GM12878 (cell line): ENCODE data around the gene C18orf54. TPM values are rescaled to one million over a fixed set of nuclear protein-coding genes. Genes with fewer than 3 reads are reported as not detected.

Source experiments
- ATAC-seq: fragments of 200-7000 bp; cut with Tn5 transposase; 3 replicates; pipeline ENCODE4 v1.9.1; 2020; ENCODE audit warnings: mild to moderate bottlenecking, moderate library complexity
- BruUV-seq: library from RNA; stranded (reverse); fragments of 400-500 nt; replicated peaks from 2 replicates; lab custom pipeline; 2021; lab: Mats Ljungman, UMichigan
- CTCF ChIA-PET: fragments of 300-600 bp; sonication (Branson Sonifier 250); formaldehyde crosslinking; extraction: SDS; loops from one replicate; lab custom pipeline; 2021; ENCODE audit warnings: inconsistent platforms; lab: Yijun Ruan, JAX
- POLR2A ChIA-PET: fragments of 350-600 bp; formaldehyde crosslinking; extraction: SDS; loops from one replicate; lab custom pipeline; 2021; ENCODE audit warnings: inconsistent platforms; lab: Charles Lee
- RAD21 ChIA-PET: fragments of 300-600 bp; sonication (Branson Sonifier 250); formaldehyde crosslinking; loops from one replicate; lab custom pipeline; 2023; ENCODE audit warnings: antibody characterized with exemption; ENCODE audit not compliant: unreplicated experiment; lab: Charles Lee
- SMC1A ChIA-PET: fragments of 300-600 bp; sonication (Branson Sonifier 250); formaldehyde crosslinking; loops from one replicate; lab custom pipeline; 2023; ENCODE audit not compliant: unreplicated experiment, uncharacterized antibody; lab: Charles Lee
- DNase-seq: peaks from one replicate; pipeline ENCODE4 v3.0.0-alpha.2; 2011; ENCODE audit warnings: low read depth, low spot score
- FAIRE-seq: peaks from 3 replicates; lab custom pipeline; 2011; peaks lifted over from hg19 to GRCh38; lab: Jason Lieb, UNC
- H2AFZ ChIP-seq: 2 replicates; pipeline ENCODE4 v1.6.0; 2011; ENCODE audit warnings: low read depth, low read length, control low read depth; ENCODE audit not compliant: control insufficient read depth
- H3K27ac ChIP-seq: 2 replicates; pipeline ENCODE4 v1.5.1; 2011; ENCODE audit warnings: control low read depth; ENCODE audit not compliant: control insufficient read depth, insufficient read depth
- H3K27me3 ChIP-seq, 2 experiments: replicated peaks in 1 of 2; 2 replicates each; pipeline versions ENCODE4 v1.6.0 to v1.6.1; 2011; ENCODE audit warnings: low read length in 1 of 2; ENCODE audit not compliant: control insufficient read depth in 2 of 2, insufficient read depth in 2 of 2
- H3K36me3 ChIP-seq, 2 experiments: 2 replicates each; pipeline ENCODE4 v1.5.1; 2011; ENCODE audit warnings: low read length in 1 of 2; ENCODE audit not compliant: control insufficient read depth in 2 of 2, insufficient read depth in 2 of 2
- H3K4me1 ChIP-seq: 2 replicates; pipeline ENCODE4 v1.6.1; 2011; ENCODE audit warnings: mild to moderate bottlenecking, low read length, moderate library complexity, mixed read lengths; ENCODE audit not compliant: control insufficient read depth, insufficient read depth
- H3K4me2 ChIP-seq: 2 replicates; pipeline ENCODE4 v1.6.0; 2011; ENCODE audit warnings: control low read depth; ENCODE audit not compliant: control insufficient read depth, insufficient read depth
- H3K4me3 ChIP-seq: fragments of 200-600 bp; sonication (generic); 2 replicates; pipeline ENCODE4 v1.5.1; 2016
- H3K79me2 ChIP-seq: 2 replicates; pipeline ENCODE4 v1.6.0; 2011; ENCODE audit warnings: low read length; ENCODE audit not compliant: control insufficient read depth, insufficient read depth
- H3K9ac ChIP-seq: 2 replicates; pipeline ENCODE4 v1.8.0; 2011; ENCODE audit warnings: low read length, control low read depth, mixed read lengths; ENCODE audit not compliant: control insufficient read depth, insufficient read depth
- H3K9me3 ChIP-seq: replicated peaks from 3 replicates; pipeline ENCODE4 v1.5.1; 2011; ENCODE audit warnings: mild to moderate bottlenecking, low read length; ENCODE audit not compliant: control insufficient read depth, insufficient read depth
- H4K20me1 ChIP-seq: 2 replicates; pipeline ENCODE4 v1.6.0; 2011; ENCODE audit not compliant: control insufficient read depth, insufficient read depth
- BHLHE40 ChIP-seq, 2 experiments: fragments of 450-650 bp in 1 of 2; IDR thresholded peaks; 2 replicates each; pipeline ENCODE4 v1.6.1; 2011 to 2017; ENCODE audit warnings: low read depth in 2 of 2, borderline replicate concordance in 1 of 2, improper control_type of control experiment in 1 of 2, low read length in 1 of 2, mild to moderate bottlenecking in 1 of 2
- ELK1 ChIP-seq: IDR thresholded peaks from 2 replicates; pipeline ENCODE4 v1.6.1; 2012; ENCODE audit warnings: low read depth, low read length, improper control_type of control experiment
- GABPA ChIP-seq: IDR thresholded peaks from 2 replicates; pipeline ENCODE4 v1.6.1; 2014; ENCODE audit warnings: antibody characterized with exemption, low read depth, mild to moderate bottlenecking, inconsistent platforms
- ZBTB4 ChIP-seq: fragments of 450-650 bp; formaldehyde crosslinking; IDR thresholded peaks from 2 replicates; pipeline ENCODE4 v1.4.0; 2022; ENCODE audit warnings: mild to moderate bottlenecking, moderate library complexity
- WGBS: methylation state at CpG from one replicate; pipeline ENCODE4 v1.1.6; 2016; ENCODE audit warnings: low lambda C conversion rate; ENCODE audit not compliant: insufficient replicate concordance, insufficient coverage; ENCODE audit errors: missing lambda C conversion rate; 5-methylcytosine and 5-hydroxymethylcytosine counted together
- in situ Hi-C: fragments of 300-500 bp; cut with MboI; formaldehyde crosslinking; loops from 9 replicates; pipeline ENCODE4 v1.14.3; 2018; ENCODE audit warnings: mixed read lengths
- intact Hi-C: fragments of 100-400 bp; cut with micrococcal nuclease; formaldehyde crosslinking; loops from one replicate; pipeline ENCODE4 v1.14.2; 2022; ENCODE audit not compliant: unreplicated experiment
- polyA plus RNA-seq, 11 experiments: library from polyadenylated mRNA; depleted of rRNA in 4 of 11; unstranded in 6 of 11; stranded (reverse) in 5 of 11; fragments of >200 nt; fragmentation: Nextera tagmentation in 4 of 11; fragmentation: Illumina TruSeq in 1 of 11; extraction: Ambion mirVana in 4 of 11; extraction: Trizol in 1 of 11; gene quantifications; 1 replicate in 1 of 11; 2 replicates in 10 of 11; pipeline versions ENCODE4 v1.2.1 to v1.2.3, GENCODE V29; 2011 to 2016; ENCODE audit warnings: inconsistent platforms in 2 of 11, missing spikeins in 2 of 11, low read depth in 1 of 11
- total RNA-seq, 4 experiments: library from RNA; depleted of rRNA in 3 of 4; stranded (reverse); fragments of >200 nt in 3 of 4; fragmentation: Illumina TruSeq in 1 of 4; extraction: Trizol in 1 of 4; gene quantifications; 2 replicates each; pipeline versions ENCODE4 v1.2.1 to v1.2.3, GENCODE V29; 2013 to 2021
- TF ChIP-seq, protein P1 (sequence below): IDR thresholded peaks from 2 replicates; pipeline ENCODE4 v1.6.1; 2012; ENCODE audit warnings: low read depth, low read length, improper control_type of control experiment

Gene C18orf54
- total and polyA plus RNA-seq, 10 of the 15 experiments (the other 5 are each of a cell fraction or from before 2014, with no cell fraction given): 1.2 to 7.6 (median 2.8) TPM

DNA sequence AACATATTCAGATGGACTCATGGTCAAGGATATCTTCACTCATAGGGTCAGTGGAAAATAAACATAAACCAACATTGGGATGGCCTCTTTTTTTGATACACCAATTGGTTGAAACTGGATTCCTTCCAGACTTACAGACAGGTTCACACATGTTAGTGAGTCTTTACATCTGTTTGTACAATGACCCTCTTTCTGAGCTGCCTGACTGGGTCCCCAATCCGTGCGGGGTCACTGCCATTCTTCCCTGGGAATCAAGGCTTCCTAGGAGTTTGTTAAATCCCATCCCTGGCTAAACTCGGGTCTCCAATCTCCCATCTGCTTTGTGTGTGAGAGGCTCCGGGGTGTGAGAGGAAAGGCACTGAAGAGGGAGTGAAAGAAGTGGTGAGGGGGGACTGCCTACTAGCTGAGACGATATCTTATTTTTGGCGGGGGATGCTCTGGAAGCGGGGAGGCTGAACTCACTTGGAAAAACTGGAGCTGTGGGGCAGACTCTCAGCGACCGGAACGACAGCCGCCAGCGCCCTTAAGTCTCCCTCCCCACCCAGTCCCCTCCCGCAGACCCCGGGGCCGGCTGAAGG is 535 bp upstream of the C18orf54 start:
- in situ Hi-C loops (loop anchor here (10.0 kb wide), 1 partner anchor 132 kb away; the partner anchor contains the start of gene MBD2), intact Hi-C loops (loop anchor here (1.0 kb wide), 2 partner anchors 72 to 133 kb away; partner anchors contain the start of gene MBD2)
- no peak for TF ChIP-seq GABPA
- no peak for TF ChIP-seq ZBTB4 (CRISPR knock-in tag)
- no peak for TF ChIP-seq ELK1
- TF ChIP-seq, protein P1, sequence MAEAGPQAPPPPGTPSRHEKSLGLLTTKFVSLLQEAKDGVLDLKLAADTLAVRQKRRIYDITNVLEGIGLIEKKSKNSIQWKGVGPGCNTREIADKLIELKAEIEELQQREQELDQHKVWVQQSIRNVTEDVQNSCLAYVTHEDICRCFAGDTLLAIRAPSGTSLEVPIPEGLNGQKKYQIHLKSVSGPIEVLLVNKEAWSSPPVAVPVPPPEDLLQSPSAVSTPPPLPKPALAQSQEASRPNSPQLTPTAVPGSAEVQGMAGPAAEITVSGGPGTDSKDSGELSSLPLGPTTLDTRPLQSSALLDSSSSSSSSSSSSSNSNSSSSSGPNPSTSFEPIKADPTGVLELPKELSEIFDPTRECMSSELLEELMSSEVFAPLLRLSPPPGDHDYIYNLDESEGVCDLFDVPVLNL: no peak
- no peak for TF ChIP-seq BHLHE40 (IDR thresholded peaks at IDR 0.05; ENCODE audit: borderline replicate concordance in 1 of 2, low read depth in 2 of 2, low read length in 1 of 2)
- peak overlapping the region; percentile 89 for H3K4me3 ChIP-seq
- peak overlapping the region; percentile 97 for H2AFZ ChIP-seq
- H3K27me3 ChIP-seq: no peaks in the 10 kb centered on the region
- FAIRE-seq (peak; percentile 23), DNase-seq (no peak), ATAC-seq (peak; percentile 73)
- BruUV-seq: TSS peak; percentile 78
- peak overlapping the region; percentile 91 for H3K9ac ChIP-seq
- H3K9me3 ChIP-seq: no peaks in the 10 kb centered on the region
- ChIA-PET POLR2A (interaction anchor here (0.6 to 1.0 kb wide), 2 partner anchors 205 to 838 kb away, joined by 5 read pairs; no protein-coding TSS in a partner anchor), SMC1A (interaction anchor here (0.8 to 1.8 kb wide), 7 partner anchors 8 to 179 kb away, joined by 3 to 7 read pairs (median 4); no protein-coding TSS in a partner anchor), CTCF (interaction anchor here (0.7 to 2.5 kb wide), 15 partner anchors 14 to 227 kb away, joined by 3 to 13 read pairs (median 3); partner anchors contain the start of gene POLI), RAD21 (interaction anchor here (0.8 to 1.7 kb wide), 7 partner anchors 26 to 134 kb away, joined by 3 to 9 read pairs (median 4); partner anchors contain the start of gene MBD2)
- H3K4me1 ChIP-seq: peaks cover 3% of the 10 kb centered on the region
- 2% methylated on average over 15 of the region's 15 CpGs for WGBS
- H3K27ac ChIP-seq: peak overlapping the region; percentile 84
- H4K20me1 ChIP-seq: no peaks in the 10 kb centered on the region
- H3K4me2 ChIP-seq: peak overlapping the region; percentile 93
- H3K36me3 ChIP-seq: 0 out of 4 replicates have a peak, but pooled peaks cover 0 to 3% of the 10 kb centered on the region in 2 experiments
- peaks cover 12% of the 10 kb centered on the region for H3K79me2 ChIP-seq
